ENCODE data around the gene SNAP29. TPM values are rescaled to one million over a fixed set of nuclear protein-coding genes. Genes with fewer than 3 reads are reported as not detected.
A peak's percentile ranks its signal among the peaks of the same experiment; 100 is the strongest.

SNAP29 gene
- total RNA-seq, 1 experiment from 2014 or later = 35.9 TPM

GRCh38 chr22:20881869-20882815 is 23.3 kb downstream of the SNAP29 start:
- Mint-ChIP-seq H3K4me3 (ENCODE audit: low read depth, unreplicated experiment) (no peak overlapping the region), H3K27ac (ENCODE audit: unreplicated experiment) (no peak overlapping the region), H3K36me3 (ENCODE audit: insufficient read depth, unreplicated experiment) (peaks cover 20% of the 10 kb centered on the region), H3K9me3 (ENCODE audit: low read depth, unreplicated experiment) (no peaks in the 10 kb centered on the region), H3K4me1 (ENCODE audit: low read depth, unreplicated experiment) (peaks cover 32% of the 10 kb centered on the region), H3K27me3 (ENCODE audit: unreplicated experiment) (no peaks in the 10 kb centered on the region)
- CTCF ChIA-PET = interaction anchor here (1.2 to 1.5 kb wide), 2 partner anchors 69 to 221 kb away, joined by 4 read pairs; no protein-coding TSS in a partner anchor
- intact Hi-C loops (cut with micrococcal nuclease; ENCODE audit: unreplicated experiment) = no loop called here
- no peak for DNase-seq
- BruUV-seq (replicated peaks) = no TSS peak
- TF ChIP-seq CTCF (IDR thresholded peaks at IDR 0.05; ENCODE audit: unreplicated experiment) = no peak

GRCh38 chr22:20882855-20883254 is 24.0 kb downstream of the SNAP29 start:
- H3K36me3 Mint-ChIP-seq (ENCODE audit: insufficient read depth, unreplicated experiment) = peaks cover 27% of the 10 kb centered on the region
- CTCF ChIA-PET = no interaction called here
- H3K27me3 Mint-ChIP-seq (ENCODE audit: unreplicated experiment) = no peaks in the 10 kb centered on the region
- no peak overlapping the region for H3K27ac Mint-ChIP-seq (ENCODE audit: unreplicated experiment)
- TF ChIP-seq CTCF (IDR thresholded peaks at IDR 0.05; ENCODE audit: unreplicated experiment) = no peak
- H3K9me3 Mint-ChIP-seq (ENCODE audit: low read depth, unreplicated experiment) = no peaks in the 10 kb centered on the region
- no TSS peak for BruUV-seq (replicated peaks)
- intact Hi-C loops (cut with micrococcal nuclease; ENCODE audit: unreplicated experiment) = no loop called here
- no peak overlapping the region for H3K4me3 Mint-ChIP-seq (ENCODE audit: low read depth, unreplicated experiment)
- peaks cover 32% of the 10 kb centered on the region for H3K4me1 Mint-ChIP-seq (ENCODE audit: low read depth, unreplicated experiment)
- DNase-seq = no peak

- Mint-ChIP-seq H3K27ac (ENCODE audit: unreplicated experiment) (no peak overlapping the region), H3K4me3 (ENCODE audit: low read depth, unreplicated experiment) (no peak overlapping the region), H3K27me3 (ENCODE audit: unreplicated experiment) (no peaks in the 10 kb centered on the region), H3K4me1 (ENCODE audit: low read depth, unreplicated experiment) (peaks cover 32% of the 10 kb centered on the region), H3K36me3 (ENCODE audit: insufficient read depth, unreplicated experiment) (peaks cover 21% of the 10 kb centered on the region), H3K9me3 (ENCODE audit: low read depth, unreplicated experiment) (no peaks in the 10 kb centered on the region)
- BruUV-seq (replicated peaks) = no TSS peak
- CTCF ChIA-PET = no interaction called here
- no peak for TF ChIP-seq CTCF (IDR thresholded peaks at IDR 0.05; ENCODE audit: unreplicated experiment)
- no peak for DNase-seq
- intact Hi-C loops (cut with micrococcal nuclease; ENCODE audit: unreplicated experiment) = no loop called here
Measured at GRCh38 chr22:20884454-20884853, 25.6 kb downstream of the SNAP29 start.

GRCh38 chr22:20885017-20885556 is 26.3 kb downstream of the SNAP29 start:
- peaks cover 21% of the 10 kb centered on the region for H3K36me3 Mint-ChIP-seq (ENCODE audit: insufficient read depth, unreplicated experiment)
- no peak overlapping the region for H3K4me3 Mint-ChIP-seq (ENCODE audit: low read depth, unreplicated experiment)
- DNase-seq = no peak
- no peak for TF ChIP-seq CTCF (IDR thresholded peaks at IDR 0.05; ENCODE audit: unreplicated experiment)
- intact Hi-C loops (cut with micrococcal nuclease; ENCODE audit: unreplicated experiment) = no loop called here
- H3K4me1 Mint-ChIP-seq (ENCODE audit: low read depth, unreplicated experiment) = peaks cover 32% of the 10 kb centered on the region
- H3K27me3 Mint-ChIP-seq (ENCODE audit: unreplicated experiment) = no peaks in the 10 kb centered on the region
- no peaks in the 10 kb centered on the region for H3K9me3 Mint-ChIP-seq (ENCODE audit: low read depth, unreplicated experiment)
- CTCF ChIA-PET = interaction anchor here (0.5 to 2.0 kb wide), 17 partner anchors 11 to 756 kb away, joined by 3 to 26 read pairs (median 5); partner anchors contain the start of genes CRKL, LZTR1, PI4KA and SDF2L1
- H3K27ac Mint-ChIP-seq (ENCODE audit: unreplicated experiment) = peak overlapping the region; percentile 58
- BruUV-seq (replicated peaks) = no TSS peak
